ENCODE results near the gene SYNJ2BP.
A peak's percentile ranks its signal among the peaks of the same experiment; 100 is the strongest.
"Not testable (repeated sequence)": the region's sequence is repeated elsewhere in the genome, so short reads cannot be mapped to it uniquely, and the experiment has no call there.

SYNJ2BP gene, protein sequence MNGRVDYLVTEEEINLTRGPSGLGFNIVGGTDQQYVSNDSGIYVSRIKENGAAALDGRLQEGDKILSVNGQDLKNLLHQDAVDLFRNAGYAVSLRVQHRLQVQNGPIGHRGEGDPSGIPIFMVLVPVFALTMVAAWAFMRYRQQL

DNA sequence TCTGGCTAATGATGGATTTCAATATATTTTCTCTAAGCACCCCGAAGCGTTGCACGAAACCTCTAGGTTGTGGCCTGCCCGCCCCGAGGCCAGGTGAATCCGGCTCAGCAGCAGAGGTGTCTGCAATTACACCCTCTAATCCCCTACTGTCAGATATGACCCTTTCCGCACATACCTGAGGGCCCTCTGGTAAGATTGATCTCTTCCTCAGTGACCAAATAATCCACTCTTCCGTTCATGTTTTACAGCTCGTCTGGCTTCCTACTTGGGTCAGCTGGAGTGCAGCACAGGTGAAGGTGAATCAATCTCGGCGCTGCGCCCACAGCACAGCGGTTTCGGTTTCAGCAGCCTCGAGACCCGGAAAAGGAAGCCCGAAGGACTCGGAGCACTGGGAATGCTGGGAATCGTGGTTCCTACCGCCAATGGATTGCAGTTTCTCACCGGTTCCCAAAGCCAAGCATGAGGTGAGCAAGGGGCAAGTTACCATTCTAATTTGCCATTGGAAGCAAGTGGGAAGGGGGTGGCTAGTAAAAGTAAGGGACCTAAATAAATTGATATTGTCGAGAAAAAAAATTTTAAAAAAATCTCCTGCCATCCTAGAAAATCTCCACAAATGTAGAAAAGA is at the start of gene SYNJ2BP:
Gene SYNJ2BP, minus strand, starts transcription at position 366 of the 625 bp plus-strand sequence. Its CDS starts 127 bp downstream, at position 239.
- DNase-seq (ENCODE audit: low read depth): peak; percentile 33

DNA sequence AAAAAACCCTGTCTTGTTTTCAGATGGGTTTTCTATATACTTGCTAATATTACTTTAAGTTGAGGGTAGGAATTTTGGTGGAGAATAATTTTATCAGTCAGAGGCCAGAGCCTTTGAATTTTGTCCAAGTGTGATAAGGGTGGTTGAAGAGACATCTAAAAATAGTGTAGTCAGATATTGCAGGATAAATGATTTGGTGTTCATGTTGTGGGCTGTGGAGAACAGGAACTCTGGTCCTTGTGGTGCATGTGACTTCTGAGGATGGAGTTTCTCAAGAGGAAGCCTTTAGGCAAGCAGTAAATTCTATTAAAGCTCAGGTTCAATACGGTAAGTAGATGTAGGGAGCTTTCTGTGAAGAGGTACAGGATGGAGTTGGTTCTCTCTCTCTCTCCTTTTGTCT is 37.8 kb upstream of the SYNJ2BP start:
- no peak for DNase-seq (ENCODE audit: low read depth)

DNA sequence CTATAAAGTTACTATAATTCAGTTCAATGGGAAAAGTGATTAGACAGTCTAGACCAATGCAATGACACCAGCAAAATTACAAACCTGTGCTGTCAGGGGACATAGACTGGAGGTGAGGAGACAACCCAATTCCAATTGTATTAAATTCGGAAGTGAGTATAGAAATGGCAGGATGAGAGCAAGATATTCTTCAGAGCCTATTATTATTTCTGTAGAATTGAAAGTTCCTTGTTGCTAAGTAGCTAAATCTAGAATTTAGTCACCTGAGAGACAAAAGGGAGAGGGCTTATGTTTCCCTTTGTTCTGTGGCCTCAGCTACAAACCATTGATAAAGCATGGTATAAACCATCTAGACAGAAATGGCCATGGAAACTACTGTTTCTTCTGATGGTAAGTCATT is 35.0 kb upstream of the SYNJ2BP start, which contains the start of gene ADAM21:
Gene ADAM21, plus strand, starts transcription at position 301 of the 400 bp plus-strand sequence. CDS start 5,326 bp downstream, outside the sequence.
- DNase-seq (ENCODE audit: low read depth): no peak

DNA sequence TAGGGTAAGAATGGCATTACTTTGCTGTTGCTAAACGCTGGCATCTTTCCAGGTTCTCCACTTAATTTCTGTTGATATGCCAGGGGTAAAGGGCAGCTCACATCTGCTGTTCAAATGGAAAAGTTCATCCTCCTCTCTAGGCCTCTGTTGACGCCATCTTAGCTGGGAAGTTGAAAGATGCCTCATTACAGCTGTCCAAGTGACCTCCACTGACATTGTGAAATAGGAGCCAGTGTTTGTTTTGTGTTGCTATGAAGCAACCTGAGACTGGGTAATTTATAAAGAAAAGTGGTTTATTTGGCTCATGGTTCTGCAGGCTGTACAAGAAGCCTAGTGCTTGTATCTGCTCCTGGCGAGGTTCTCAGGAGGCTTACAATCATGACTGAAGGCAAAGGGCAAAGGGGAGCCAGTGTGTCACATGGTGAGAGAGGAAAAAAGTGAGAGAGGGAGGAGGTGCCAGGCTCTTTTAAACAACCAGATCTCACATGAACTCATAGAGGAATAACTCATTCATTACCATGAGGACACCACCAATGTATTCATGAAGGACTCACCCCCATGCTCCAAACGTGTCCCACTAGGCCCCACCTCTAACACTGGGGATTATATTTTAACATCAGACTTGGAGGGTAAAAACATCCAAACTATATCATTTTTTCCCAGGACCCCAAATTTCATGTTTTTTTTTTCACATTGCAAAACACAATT is 31.9 kb upstream of the SYNJ2BP start:
- no peak for DNase-seq (ENCODE audit: low read depth)

DNA sequence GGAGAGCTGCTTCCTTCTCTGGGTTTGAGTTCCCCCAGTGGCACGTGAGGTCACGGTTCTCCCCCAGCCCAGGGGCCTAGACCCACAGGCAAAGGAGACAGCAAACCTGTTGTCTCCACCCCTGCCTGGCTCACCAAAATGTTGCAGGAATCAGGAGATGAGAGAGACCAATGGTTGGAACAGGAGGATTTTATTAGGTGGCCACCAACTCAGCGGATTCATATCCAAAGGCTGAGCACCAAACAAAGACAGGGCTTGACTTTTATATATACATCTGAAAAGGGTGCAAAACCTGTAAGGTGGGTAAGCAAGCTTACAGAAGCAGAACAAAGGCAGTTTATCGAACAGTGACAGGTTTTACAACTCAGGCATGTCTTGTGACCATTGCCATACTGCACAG is 25.9 kb upstream of the SYNJ2BP start:
- DNase-seq (ENCODE audit: low read depth): no peak

DNA sequence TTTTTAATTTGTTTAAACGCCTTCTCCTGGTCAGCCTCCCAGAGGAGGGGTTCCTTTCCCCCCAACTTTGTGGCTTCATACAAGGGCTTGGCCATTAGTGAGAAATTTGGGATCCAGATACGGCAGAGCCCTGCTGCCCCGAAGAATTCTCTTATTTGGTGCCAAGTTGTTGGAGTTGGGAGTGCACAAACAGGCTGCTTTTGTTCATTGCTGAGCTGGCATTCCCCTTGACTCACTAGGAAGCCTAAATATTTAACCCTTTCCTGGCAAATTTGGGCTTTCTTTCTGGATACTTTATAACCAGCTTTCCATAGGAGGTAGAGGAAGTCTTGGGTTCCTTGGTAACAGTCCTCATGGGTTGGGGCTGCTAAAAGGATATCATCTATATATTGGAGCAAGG is 24.8 kb upstream of the SYNJ2BP start:
- DNase-seq (ENCODE audit: low read depth): no peak

DNA sequence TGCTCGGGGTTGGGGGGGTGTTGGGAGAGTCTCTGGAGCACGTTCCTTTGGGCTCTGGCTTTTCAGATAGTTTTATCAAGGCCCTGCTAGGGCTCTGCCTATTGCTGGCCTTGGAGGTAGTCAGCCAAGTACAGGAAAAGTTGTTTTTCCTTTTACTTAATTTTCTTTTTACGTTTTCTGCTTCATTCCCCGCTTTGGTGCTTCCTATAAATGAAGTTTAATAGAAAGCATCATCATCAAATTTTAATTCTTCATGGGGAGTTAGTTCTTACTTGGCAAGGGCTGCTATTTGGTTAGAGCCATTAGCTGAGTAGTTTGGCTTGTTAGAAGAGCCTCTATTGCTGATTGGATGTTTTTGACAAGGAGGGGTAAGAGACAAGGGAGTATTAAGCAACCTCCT is 20.0 kb upstream of the SYNJ2BP start:
- DNase-seq (ENCODE audit: low read depth): no peak

DNA sequence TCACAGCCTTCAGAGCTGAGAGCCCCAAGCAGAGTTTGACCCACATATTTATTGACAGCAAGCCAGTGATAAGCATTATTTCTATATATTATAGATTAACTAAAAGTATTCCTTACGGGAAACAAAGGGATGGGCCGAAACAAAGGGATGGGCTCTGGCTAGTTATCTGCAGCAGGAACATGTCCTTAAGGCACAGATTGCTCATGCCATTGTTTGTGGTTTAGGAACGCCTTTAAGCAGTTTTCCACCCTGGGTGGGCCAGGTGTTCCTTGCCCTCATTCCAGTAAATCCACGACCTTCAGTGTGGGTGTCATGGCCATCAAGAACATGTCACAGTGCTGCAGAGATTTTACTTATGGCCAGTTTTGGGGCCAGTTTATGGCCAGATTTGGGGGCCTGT is 9.7 kb upstream of the SYNJ2BP start:
- DNase-seq (ENCODE audit: low read depth): not testable (repeated sequence)

DNA sequence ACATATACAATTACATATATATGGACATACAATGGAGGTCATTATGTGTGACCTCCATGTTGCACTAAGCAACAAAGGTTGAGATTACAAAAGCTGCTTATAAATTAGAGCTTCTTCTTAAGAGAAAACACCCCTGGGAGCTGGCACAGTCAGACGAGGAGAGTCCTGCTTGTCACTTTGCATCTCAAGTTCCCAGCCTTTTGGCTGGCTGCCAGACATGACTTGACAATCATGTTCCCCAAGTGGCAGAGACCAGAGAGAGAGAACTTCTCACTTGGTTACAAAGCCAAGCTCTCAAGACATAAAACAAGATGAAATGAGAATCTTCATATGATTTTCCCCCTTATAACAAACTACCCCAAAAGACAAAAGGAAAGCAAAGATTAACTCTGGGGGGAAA is 8.5 kb upstream of the SYNJ2BP start:
- no peak for DNase-seq (ENCODE audit: low read depth)

DNA sequence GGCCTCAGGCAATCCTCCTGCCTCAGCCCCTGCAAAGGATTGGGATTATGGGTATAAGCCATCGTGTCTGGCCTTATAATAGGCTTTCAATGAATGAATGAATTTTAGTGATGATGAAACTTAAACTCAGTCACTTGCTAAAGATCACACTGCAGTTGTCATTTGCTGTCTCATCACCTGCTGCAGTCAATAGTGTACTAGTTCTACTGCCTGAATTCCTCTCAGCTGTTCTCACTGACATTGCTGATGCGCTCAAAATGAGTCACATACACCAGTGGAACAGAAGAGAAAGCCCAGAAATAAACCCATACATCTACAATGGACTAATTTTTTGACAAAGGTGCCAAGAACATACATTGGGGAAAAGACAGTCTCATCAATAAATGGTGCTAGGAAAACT is 5.6 kb upstream of the SYNJ2BP start:
- DNase-seq (ENCODE audit: low read depth): no peak

DNA sequence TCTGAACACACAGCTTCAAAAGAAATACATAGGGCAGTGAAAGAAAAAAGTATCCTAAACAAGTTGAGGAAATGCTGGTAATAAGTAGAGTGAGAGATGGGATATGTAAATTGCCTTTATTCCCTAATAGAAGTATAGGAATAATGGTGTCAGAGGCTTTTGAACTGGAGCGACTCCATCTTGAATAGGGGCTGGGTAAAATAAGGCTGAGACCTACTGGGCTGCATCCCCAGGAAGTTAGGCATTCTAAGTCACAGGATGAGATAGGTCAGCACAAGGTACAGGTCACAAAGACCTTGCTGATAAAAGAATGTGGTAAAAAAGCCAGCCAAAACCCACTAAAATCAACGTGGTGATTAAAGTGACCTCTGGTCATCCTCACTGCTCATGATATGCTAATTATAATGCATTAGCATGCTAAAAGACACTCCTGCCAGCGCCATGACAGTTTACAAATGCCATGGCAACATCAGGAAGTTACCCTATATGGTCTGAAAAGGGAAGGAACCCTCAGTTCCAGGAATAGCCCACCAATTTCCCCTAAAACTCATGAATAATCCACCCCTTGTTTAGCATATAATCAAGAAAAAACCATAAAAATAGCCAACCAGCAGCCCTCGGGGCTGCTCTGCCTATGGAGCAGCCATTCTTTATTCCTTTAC is 2.5 kb upstream of the SYNJ2BP start:
- DNase-seq (ENCODE audit: low read depth): not testable (repeated sequence)

DNA sequence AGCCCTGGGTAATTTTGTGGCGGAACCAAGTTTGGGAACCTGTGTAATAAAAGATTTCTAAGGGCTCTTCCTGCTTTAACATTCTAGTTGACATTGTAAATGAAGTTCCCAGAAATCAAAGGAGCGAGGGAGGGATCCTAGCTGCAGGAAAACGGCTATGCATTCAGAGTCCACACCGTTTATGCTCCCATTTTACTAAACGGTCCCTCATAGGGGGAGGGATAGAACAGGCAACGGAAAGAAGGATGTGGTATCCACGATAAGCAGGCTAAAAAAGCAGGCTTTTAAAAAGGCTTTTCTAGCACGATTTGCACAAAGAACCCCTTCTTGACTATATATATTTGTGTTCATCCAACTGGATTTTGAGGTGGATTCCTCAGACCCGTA is 559 bp downstream of the SYNJ2BP start:
- no peak for DNase-seq (ENCODE audit: low read depth)

DNA sequence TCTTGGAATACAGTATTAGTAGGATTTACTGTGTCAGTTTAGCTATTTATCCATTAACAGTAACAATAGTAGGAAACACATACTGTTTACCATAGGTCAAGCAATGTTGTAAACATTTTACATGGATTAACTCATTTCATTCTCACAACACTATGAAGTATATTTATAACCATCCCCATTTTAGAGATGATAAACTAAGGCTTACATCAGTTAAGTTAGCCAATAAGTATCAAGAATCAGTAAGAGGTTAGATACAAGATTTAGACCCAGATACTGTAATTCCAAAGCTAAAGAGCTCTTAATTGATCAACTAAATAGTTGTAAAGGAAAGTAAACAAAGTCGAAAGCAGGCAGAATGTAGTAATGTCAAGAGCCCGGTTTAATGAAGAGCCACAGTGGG is 1.1 kb downstream of the SYNJ2BP start:
- no peak for DNase-seq (ENCODE audit: low read depth)

DNA sequence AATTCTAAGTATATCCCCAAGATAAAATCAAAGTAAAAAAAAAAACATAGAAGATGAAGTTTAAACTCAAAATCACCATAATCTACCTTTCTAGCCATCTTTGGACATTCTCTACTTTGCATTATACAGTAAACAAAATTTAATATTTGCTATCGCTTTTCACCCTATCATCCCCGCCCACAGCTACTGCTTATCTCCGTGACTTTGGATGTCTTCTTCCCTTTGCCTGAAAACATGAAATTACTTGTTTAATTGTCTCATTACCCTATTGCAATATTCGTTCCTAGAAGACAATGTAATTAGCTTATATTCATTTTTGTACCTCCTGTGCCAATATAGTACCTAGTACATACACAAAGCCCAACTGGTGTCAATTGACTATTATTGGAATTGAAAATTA is 9.3 kb downstream of the SYNJ2BP start:
- DNase-seq (ENCODE audit: low read depth): no peak

DNA sequence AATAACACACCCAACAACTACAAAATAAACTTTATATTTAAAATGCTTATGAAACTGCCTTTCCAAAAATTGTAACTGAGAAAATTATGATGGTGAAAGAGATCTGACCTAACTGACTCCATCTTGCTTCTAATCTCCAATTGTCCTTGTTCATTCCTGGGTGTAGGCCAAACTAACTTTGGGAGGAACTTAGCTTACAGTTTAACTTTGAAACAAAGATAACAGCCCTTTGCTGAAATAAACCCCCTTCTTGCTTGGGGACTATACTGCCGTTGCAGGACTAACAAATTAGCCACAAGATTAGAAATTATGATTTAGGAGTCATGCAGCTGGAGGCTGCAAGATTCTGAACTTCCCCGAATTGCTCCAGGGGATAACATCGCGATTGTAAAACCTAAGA is 10.7 kb downstream of the SYNJ2BP start:
- DNase-seq (ENCODE audit: low read depth): not testable (repeated sequence)

DNA sequence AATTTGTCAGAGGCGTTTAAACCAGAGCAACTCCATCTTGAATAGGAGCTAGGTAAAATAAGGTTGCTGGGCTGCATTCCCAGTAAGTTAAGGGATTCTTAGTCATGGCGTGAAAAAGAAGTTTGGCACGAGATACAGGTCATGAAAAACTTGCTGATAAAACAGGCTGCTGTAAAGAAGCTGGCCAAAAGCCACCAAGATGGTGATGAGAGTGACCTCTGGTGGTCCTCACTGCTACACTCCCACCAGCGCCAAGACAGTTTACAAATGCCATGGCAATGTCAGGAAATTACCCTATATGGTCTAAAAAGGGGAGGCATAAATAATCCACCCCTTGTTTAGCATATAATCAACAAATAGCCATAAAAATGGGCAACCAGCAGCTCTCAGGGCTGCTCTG is 13.6 kb downstream of the SYNJ2BP start:
- not testable (repeated sequence) for DNase-seq (ENCODE audit: low read depth)

DNA sequence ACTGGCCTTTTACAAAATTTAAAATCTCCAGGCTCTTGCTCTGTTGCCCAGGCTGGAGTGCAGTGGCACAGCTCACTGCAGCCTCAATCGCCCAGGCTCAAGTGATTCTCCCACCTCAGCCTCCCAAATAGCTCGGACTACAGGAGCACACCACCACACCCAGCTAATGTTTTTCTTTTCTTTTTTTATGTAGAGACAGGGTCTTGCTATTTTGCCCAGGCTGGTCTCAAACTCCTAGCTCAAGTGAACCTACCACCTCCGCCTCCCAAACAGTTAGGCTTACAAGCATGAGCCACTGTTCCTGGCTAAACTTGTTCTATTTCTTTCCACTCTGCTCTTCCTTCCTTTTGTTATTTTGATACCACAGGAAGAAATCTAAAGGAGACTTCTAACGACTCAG is 15.2 kb downstream of the SYNJ2BP start:
- DNase-seq (ENCODE audit: low read depth): no peak

DNA sequence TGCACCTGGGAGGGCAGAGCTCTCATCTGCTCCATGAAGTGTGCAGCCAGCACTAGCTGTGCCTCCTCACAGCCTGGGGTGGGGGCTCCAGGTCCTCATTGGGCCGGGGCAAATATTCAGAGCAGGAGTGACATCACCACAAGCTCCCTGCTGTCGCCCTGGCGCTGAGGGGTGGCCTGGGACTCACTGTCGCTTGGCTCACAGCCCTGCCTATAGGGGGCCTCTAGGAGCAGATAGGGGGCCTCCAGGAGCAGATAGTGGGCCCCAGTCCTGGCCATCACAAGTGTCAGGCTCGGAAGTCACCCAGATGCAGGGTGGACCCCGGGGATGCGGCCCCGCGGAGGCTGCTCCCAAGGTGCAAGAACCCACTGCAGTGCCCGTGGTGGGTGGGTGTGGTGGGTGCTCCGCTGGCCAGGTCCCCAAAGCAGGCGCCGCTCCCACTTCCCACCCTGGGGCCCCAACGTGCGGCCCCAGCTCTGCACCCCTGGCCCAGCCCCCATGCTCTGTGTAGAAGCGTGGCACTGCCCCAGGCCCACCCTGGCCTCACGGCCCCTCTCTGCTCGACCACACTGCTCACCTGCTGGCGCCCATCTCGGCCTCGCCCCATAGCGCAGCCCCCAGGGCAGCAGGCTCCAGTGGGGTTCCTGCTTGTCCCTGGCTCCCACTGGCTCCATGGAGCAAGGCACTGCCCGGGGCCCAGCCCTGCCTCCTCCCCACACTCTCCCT is 18.0 kb downstream of the SYNJ2BP start:
- DNase-seq (ENCODE audit: low read depth): no peak

DNA sequence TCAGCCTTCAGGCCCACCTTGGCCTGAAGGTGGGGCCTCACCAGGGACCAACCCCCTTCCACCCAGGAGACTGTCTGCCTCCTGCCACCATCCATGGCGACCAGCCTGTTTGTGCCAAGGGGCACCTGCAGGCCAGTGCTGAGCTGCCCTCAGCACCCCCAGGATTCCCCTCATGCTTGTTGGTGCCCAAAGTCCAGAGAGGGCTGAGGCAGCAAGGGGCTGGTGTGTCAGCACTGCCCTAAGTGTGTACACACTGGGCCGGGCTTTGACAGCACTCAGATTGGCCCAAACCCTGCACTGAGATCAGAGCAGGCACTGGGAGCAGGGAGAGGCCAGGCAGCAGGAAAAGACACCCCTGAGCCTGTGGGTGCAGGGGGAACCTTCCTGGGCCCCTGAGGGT is 18.6 kb downstream of the SYNJ2BP start:
- no peak for DNase-seq (ENCODE audit: low read depth)

DNA sequence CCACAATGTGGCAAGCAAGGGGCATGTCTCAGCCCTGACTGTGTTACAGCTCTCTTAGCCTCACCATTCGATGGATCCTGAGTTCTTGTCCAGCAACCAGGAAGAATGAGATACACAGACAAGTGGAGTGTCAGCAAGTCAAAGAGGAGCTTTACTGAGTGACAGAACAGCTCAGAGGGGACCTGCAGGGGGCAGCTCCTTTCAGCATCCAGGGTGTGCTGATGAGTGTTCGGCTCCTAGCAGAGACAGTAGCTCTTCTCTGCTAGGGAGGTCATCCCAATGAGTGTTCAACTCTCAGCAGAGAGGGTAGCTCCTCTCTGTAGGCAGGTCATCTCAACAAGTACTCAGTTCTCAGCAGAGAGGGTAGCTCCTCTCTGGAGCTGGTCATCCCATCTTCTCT is 19.1 kb downstream of the SYNJ2BP start:
- no peak for DNase-seq (ENCODE audit: low read depth)

DNA sequence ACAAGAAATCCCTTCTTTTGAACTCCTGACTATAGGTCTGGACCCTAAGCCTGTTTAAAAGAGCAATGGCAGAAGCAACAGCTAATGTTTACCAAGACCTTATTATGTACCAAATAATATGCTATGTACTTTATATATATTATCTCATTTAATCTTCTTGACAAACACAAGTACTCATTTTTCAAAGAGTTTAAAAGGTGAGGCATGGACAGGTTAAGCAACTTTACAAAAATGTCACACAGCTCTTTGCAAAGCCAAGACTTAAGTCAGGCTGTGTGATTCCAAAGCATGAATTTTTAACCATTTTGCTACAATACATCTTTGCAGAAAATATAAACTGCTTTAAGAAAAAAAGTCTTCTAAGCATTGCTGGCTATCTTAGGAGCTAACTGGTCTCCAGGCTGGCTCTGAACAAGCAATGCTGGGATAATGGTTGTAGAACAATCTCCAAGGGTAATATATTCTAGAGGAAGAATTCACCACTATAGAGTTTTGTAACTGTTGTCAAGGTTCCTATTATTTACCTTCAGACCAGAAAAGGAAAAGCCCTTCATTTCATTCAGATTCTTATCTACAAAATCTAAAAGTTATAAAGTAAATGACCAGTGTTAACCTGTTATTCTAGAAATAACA is 22.1 kb downstream of the SYNJ2BP start:
- DNase-seq (ENCODE audit: low read depth): no peak

DNA sequence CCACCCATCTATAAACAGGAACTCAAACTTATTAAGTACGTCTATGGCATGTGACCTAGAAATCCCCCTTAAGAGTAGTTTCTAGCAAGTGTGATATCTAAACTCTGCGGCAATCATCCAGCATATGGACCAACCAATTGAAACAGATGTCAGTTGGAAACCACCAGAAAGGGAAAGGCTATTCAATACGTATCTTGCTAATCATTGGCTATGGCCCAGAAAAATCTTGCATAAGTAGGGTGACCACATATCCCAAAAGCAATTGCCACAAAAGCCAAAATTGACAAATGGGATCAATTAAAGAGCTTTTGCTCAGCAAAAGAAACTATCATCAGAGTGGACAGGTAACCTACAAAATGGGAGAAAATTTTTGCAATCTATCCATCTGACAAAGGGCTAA is 24.2 kb downstream of the SYNJ2BP start:
- DNase-seq (ENCODE audit: low read depth): no peak

Measured in HS-27A (cell line).